ENCODE measurements around the gene ATP5PD. TPM values are rescaled to one million over a fixed set of nuclear protein-coding genes. Genes with fewer than 3 reads are reported as not detected.
A peak's percentile ranks its signal among the peaks of the same experiment; 100 is the strongest.

The ATP5PD gene
- total RNA-seq, 1 donor from 2014 or later, result 212 TPM

GRCh38 chr17:75069783-75070182, 23.0 kb upstream of the ATP5PD start:
- H3K9me3 Mint-ChIP-seq (ENCODE audit: unreplicated experiment), result no peaks in the 10 kb centered on the region
- DNase-seq (ENCODE audit: extremely low spot score, unreplicated experiment), result no peak
- H3K27me3 Mint-ChIP-seq (ENCODE audit: unreplicated experiment), result no peaks in the 10 kb centered on the region
- H3K4me1 Mint-ChIP-seq (ENCODE audit: unreplicated experiment), result peaks cover 2% of the 10 kb centered on the region
- peak; percentile 65 for TF ChIP-seq CTCF (IDR thresholded peaks at IDR 0.05)
- H3K27ac Mint-ChIP-seq (ENCODE audit: unreplicated experiment), result no peak overlapping the region
- peaks cover 1% of the 10 kb centered on the region for H3K36me3 Mint-ChIP-seq (ENCODE audit: unreplicated experiment)
- no peak overlapping the region for H3K4me3 Mint-ChIP-seq (ENCODE audit: unreplicated experiment)

GRCh38 chr17:75068750-75069149, 22.0 kb upstream of the ATP5PD start:
- H3K9me3 Mint-ChIP-seq (ENCODE audit: unreplicated experiment), result no peaks in the 10 kb centered on the region
- peaks cover 5% of the 10 kb centered on the region for H3K36me3 Mint-ChIP-seq (ENCODE audit: unreplicated experiment)
- DNase-seq (ENCODE audit: extremely low spot score, unreplicated experiment), result no peak
- H3K27ac Mint-ChIP-seq (ENCODE audit: unreplicated experiment), result no peak overlapping the region
- no peak for TF ChIP-seq CTCF (IDR thresholded peaks at IDR 0.05)
- H3K4me1 Mint-ChIP-seq (ENCODE audit: unreplicated experiment), result peaks cover 2% of the 10 kb centered on the region
- no peaks in the 10 kb centered on the region for H3K27me3 Mint-ChIP-seq (ENCODE audit: unreplicated experiment)
- no peak overlapping the region for H3K4me3 Mint-ChIP-seq (ENCODE audit: unreplicated experiment)

- no peaks in the 10 kb centered on the region for H3K27me3 Mint-ChIP-seq (ENCODE audit: unreplicated experiment)
- no peak overlapping the region for H3K4me3 Mint-ChIP-seq (ENCODE audit: unreplicated experiment)
- TF ChIP-seq CTCF (IDR thresholded peaks at IDR 0.05), result no peak
- H3K9me3 Mint-ChIP-seq (ENCODE audit: unreplicated experiment), result no peaks in the 10 kb centered on the region
- no peak for DNase-seq (ENCODE audit: extremely low spot score, unreplicated experiment)
- H3K27ac Mint-ChIP-seq (ENCODE audit: unreplicated experiment), result no peak overlapping the region
- H3K36me3 Mint-ChIP-seq (ENCODE audit: unreplicated experiment), result peaks cover 13% of the 10 kb centered on the region
- H3K4me1 Mint-ChIP-seq (ENCODE audit: unreplicated experiment), result peaks cover 2% of the 10 kb centered on the region
These were observed 21.1 kb upstream of the ATP5PD start for GRCh38 chr17:75067856-75068255.

- Mint-ChIP-seq H3K36me3 (ENCODE audit: unreplicated experiment) (peaks cover 21% of the 10 kb centered on the region), H3K4me3 (ENCODE audit: unreplicated experiment) (no peak overlapping the region), H3K27ac (ENCODE audit: unreplicated experiment) (no peak overlapping the region), H3K4me1 (ENCODE audit: unreplicated experiment) (peaks cover 2% of the 10 kb centered on the region), H3K9me3 (ENCODE audit: unreplicated experiment) (no peaks in the 10 kb centered on the region), H3K27me3 (ENCODE audit: unreplicated experiment) (no peaks in the 10 kb centered on the region)
- no peak for TF ChIP-seq CTCF (IDR thresholded peaks at IDR 0.05)
- no peak for DNase-seq (ENCODE audit: extremely low spot score, unreplicated experiment)
These were observed 18.9 kb upstream of the ATP5PD start for GRCh38 chr17:75065562-75066151.

- H3K9me3 Mint-ChIP-seq (ENCODE audit: unreplicated experiment), result no peaks in the 10 kb centered on the region
- no peak overlapping the region for H3K4me3 Mint-ChIP-seq (ENCODE audit: unreplicated experiment)
- no peak for DNase-seq (ENCODE audit: extremely low spot score, unreplicated experiment)
These were observed 18.2 kb upstream of the ATP5PD start for GRCh38 chr17:75064867-75065561.

More at GRCh38 chr17:75064867-75065561, 18.2 kb upstream of the ATP5PD start:
- no peak for TF ChIP-seq CTCF (IDR thresholded peaks at IDR 0.05)
- H3K4me1 Mint-ChIP-seq (ENCODE audit: unreplicated experiment), result peaks cover 5% of the 10 kb centered on the region
- H3K27ac Mint-ChIP-seq (ENCODE audit: unreplicated experiment), result peak overlapping the region; percentile 27
- peaks cover 21% of the 10 kb centered on the region for H3K36me3 Mint-ChIP-seq (ENCODE audit: unreplicated experiment)
- H3K27me3 Mint-ChIP-seq (ENCODE audit: unreplicated experiment), result no peaks in the 10 kb centered on the region
